GM11168 (cell line): ENCODE measurements around the gene SWT1.

ENCODE experiments used
- in situ Hi-C: fragments of 300-500 bp; cut with MboI; formaldehyde crosslinking; loops from one replicate; pipeline ENCODE4 v1.12.0; 2022; ENCODE audit warnings: low sequenced_read_pairs; ENCODE audit not compliant: unreplicated experiment

Gene SWT1

DNA sequence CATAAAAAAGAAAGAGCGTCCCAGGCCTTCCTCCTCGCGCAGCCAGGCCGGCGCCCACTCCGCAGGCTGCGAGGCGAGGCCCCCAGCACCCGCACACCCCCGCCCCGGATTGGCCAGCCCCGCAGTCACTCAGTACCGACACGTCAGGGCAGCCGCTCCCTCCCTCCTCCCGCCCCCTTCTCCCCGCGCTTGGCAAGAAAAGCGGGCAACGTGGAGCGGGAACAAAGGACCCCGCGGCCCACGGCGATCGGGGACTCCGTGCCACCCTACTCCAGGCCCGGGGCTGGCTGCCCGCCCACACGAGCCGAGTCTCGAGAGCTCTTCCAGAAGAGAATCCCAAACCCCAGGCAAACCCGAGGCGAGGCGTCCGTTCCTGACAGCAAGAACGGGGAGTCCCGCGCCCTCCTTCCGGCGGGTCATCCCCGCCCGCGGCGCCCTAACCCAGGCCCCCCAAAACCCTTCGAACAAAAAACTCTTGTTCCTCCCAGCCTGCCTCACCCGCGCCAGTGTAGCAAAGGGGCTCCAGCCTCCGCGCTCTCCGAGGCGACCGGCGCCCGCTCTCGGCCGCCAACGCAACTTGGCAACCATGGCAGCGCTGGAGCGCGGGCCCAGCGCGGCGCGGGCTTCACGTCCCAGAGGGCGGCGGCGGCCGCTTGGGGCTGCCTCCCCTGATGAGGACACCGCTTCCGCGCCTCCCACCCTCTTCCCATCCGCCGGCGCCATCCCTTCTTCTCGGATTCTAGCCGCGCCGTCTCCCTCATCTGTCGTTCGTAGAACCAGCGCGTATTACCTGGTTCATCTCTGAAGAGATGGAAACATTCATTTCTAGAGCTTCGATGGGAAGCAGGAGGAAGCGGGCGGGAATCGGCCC is 159.4 kb downstream of the SWT1 start:
- in situ Hi-C loops = loop anchor here (10.0 to 25.0 kb wide), 2 partner anchors 248 to 346 kb away; no protein-coding TSS in a partner anchor

DNA sequence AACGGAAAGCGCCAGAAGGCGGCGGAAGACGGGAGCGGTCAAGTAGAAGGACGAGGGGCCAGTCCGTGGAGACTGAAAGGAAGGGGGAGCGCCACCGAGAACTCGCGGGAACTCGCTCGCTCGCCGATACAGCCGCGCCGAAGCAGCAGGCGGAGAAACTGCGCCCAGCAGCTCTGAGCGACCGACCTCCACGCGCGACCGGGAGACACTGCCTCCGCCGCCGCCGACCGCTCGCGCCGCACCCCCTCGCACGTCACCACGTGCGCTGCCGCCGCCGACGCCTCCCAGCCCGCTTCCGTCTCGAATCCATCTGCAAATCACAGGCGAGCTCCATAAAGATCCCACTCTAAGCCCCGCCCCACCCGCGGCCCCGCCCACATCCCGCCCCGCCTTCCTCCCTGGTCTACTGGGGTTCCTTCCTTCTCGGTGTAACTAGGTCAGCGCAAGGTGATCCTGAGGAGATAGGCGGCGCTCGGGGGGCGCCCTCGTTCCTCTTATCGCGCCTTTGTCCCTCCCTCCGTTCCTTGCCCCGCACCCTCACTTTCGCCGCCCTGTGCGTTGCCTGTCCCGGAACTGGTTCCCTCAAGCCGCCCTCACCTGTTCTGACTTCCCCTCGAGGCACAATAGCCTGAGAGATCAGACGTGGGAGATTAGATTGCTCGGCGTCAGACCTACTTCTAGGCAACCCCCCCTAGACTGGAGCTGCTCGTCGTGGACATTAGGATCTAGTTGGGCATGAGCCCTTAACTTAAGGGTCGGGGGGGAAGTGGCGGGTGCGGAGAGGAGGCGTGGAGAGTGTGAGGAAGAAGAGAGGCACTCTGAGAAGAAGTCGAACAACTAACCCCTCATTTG is 160.3 kb downstream of the SWT1 start, which contains the start of gene IVNS1ABP:
Gene IVNS1ABP (minus strand): TSS at position 210 of the 852 bp plus-strand sequence. CDS start 7,750 bp downstream, outside the sequence.
- in situ Hi-C loops = loop anchor here (10.0 to 25.0 kb wide), 2 partner anchors 248 to 345 kb away; no protein-coding TSS in a partner anchor

DNA sequence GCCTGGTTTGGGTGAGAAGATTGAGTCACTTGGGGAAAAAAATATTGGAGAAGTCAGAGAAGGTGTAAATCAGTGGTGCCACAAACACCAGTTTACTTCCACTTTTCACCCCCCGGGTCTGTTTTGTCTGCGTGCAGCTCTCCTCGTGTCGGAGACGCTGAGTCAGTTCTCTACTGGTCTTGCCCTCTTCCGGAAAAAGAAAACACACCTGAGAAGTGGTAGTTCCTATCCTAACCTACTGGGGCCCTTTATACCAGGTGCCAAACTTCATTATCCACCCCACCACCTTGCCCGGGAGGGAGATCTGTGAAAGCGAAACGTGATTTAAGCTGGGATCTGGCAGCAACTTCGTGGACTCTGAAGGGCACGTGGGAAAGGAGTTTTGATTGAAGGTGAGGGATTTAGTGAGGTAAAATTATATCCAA is 160.9 kb downstream of the SWT1 start:
- in situ Hi-C loops = loop anchor here (10.0 to 25.0 kb wide), 2 partner anchors 247 to 344 kb away; no protein-coding TSS in a partner anchor

DNA sequence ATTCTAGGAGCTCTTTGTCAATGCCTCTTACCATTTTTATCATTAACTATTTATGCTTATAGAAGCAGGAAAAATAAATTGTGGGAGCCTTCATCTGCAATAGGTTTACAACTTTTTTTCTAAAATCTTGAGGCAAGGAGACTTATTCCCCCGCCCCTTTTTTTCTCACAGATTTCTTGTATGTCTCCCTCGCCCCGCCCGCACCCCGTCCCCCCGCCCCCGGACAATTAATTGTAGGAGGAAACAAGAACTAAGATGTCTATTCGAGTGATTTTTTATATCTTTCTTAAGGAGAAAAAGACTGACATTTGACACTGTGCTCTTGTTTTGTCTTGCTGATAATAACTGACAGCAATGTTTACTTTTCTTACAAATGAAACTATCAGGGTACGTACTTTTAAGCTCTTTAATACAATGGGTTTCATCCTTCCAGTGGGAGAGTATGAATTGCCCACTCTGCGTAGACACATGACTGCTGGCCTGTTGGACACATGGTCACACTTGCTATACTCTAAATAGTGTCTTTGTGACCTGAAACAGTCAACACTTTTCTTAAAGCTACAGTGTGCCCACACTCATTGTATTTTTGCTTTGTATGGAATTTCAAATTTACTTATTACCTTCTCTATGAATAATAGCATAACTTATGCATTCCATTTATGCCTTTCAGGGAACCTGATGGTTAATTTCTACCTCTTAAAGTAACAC is 161.6 kb downstream of the SWT1 start:
- in situ Hi-C loops = loop anchor here (10.0 to 25.0 kb wide), 2 partner anchors 246 to 344 kb away; no protein-coding TSS in a partner anchor

DNA sequence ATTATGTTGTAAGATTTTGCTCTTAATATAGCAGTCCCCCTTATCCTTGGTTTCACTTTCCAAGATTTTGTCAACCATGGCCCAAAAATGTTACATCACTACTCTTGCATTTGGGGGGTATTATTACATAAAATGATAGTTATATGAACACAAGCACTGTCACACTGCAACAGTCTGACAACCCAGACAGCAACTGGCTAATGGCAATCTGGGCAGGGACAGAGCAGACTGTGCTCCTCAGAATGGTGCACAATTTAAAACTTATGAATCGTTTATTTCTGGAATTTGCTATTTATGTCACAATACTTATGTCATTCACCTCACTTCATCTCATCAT is 162.1 kb downstream of the SWT1 start:
- in situ Hi-C loops = loop anchor here (10.0 to 25.0 kb wide), 2 partner anchors 246 to 343 kb away; no protein-coding TSS in a partner anchor

DNA sequence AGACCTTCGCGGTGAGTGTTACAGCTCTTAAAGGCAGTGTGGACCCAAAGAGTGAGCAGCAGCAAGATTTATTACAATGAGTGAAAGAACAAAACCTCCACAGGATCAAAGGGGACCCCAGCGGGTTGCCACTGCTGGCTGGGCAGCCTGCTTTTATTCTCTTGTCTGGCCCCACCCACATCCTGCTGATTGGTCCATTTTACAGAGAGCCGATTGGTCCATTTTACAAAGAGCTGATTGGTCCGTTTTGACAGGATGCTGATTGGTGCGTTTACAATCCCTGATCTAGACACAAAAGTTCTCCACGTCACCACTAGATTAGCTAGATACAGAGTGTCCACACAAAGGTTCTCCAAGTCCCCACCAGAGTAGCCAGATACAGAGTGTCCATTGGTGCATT is 164.1 kb downstream of the SWT1 start:
- in situ Hi-C loops = loop anchor here (25.0 kb wide), 1 partner anchor 341 kb away; no protein-coding TSS in a partner anchor

DNA sequence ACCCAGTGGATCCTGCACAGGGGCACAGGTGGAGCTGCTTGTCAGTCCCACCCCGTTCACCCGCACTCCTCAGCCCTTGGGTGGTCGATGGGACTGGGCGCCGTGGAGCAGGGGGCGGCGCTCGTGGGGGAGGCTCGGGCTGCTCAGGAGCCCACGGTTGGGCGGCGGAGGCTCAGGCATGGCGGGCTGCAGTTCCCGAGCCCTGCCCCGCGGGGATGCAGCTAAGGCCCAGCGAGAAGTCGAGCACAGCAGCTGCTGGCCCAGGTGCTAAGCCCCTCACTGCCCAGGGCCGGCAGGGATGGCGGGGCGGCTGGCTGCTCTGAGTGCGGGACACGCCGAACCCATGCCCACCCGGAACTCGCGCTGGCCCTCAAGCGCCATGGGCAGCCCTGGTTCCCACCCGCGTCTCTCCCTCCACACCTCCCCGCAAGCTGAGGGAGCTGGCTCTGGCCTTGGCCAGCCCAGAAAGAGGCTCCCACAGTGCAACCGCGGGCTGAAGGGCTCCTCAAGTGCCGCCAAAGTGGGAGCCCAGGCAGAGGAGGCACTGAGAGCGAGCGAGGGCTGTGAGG is 164.8 kb downstream of the SWT1 start:
- in situ Hi-C loops = loop anchor here (25.0 kb wide), 1 partner anchor 341 kb away; no protein-coding TSS in a partner anchor

DNA sequence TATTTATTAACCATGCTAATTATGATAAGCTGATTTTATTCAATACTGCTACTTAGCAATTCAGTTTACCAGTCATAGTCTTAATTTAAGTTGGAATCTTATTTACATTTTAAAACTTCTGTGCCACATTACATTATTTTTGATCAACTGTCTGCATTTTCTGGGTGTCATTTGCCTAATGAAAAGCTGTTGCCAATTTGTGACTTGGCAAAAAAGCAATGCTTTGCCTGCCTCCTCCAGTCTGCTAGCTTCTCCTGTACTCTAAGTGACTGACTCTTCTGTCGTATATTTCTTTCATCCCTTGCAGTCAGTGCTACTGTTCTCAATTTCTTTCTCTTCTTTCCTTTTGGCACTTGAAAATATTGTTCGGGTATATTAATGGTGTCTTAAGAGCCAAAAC is 165.7 kb downstream of the SWT1 start:
- in situ Hi-C loops = loop anchor here (25.0 kb wide), 1 partner anchor 340 kb away; no protein-coding TSS in a partner anchor

DNA sequence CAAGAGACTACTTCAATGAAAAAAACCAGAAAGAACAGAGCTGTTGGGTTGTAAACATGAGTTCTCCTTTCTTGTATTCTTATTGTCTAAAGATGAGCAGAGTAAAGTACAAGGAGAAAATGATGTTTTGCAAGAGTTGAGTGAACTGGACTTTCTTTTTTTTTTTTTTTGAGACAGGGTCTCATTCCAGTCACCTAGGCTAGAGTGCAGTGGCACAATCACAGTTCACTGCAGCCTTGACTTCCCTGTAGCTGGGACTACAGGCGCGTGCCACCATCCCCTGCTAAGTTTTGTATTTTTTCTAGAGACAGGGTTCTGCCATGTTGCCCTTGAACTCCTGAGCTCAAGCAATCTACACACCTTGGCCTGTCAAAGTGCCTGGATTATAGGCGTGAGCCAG is 167.2 kb downstream of the SWT1 start:
- in situ Hi-C loops = loop anchor here (25.0 kb wide), 1 partner anchor 338 kb away; no protein-coding TSS in a partner anchor

DNA sequence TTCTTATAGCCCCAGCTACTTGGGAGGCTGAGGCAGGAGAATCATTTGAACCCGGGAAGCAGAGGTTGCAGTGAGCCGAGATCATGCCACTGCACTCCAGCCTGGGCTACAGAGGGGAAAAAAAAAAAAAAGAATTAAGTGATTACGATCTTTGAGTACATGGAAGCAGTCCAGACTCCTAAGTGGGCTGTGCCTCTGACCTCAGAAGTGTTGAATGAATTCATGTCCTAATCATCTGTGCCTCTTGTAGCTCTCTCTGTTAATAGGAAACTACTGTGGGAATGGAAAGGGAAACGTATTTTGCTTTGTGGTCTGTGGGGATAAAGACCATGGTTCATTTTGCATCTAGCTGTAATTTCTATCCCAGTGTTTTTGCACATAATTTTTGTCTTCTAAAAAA is 168.4 kb downstream of the SWT1 start:
- in situ Hi-C loops = no loop called here

DNA sequence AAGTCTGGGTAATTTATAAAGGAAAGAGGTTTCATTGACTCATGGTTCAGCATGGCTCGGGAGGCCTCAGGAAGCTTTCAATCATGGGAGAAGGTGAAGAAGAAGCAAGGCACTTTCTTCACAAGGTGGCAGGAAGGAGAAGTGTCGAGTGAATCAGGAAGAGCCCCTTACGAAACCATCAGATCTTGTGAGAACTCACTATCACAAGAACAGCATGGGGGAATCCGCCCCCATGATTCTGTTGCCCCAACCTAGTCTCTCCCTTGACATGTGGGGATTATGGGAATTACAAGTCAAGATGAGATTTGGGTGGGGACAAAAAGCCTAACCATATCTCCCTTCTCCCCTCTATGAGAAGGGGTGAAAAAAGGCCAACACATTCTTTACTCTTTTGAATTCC is 171.3 kb downstream of the SWT1 start:
- in situ Hi-C loops = no loop called here

DNA sequence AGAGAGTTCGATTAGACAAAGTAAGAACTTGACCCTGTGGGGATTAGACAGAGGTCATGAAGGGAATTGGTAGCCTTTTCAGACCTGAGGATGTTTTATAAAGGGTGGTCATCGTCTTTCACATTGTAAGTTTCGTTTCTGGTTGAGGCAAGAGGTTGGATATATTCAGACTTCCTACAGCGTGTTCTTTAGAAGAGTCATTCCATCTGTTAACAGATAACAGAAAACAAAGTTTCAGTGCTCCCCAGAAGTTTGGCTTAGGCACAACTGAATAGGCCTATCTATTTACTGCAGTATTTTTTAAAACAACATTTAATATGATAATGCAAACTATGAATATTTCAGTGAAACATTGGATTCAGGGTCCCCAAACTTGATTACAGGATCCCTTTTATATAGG is 177.2 kb downstream of the SWT1 start:
- in situ Hi-C loops = no loop called here

DNA sequence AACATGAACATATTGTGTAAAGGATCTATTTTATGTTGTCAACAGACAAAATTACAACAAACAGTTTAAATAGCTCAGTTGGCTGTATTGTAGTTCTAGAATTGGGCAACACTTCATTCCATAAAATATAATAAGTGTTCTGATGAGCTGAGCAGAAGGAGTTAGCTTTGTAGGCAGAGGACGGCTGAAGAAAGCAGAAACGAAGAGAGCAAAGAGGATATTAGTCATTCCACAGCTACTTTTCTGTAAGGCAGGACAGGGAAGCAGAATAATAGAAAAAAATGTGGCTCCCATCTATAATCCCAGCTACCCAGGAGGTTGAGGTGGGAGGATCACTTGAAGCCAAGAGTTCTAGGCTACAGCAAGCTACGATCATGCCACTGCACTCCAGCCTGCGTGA is 180.3 kb downstream of the SWT1 start:
- in situ Hi-C loops = no loop called here

DNA sequence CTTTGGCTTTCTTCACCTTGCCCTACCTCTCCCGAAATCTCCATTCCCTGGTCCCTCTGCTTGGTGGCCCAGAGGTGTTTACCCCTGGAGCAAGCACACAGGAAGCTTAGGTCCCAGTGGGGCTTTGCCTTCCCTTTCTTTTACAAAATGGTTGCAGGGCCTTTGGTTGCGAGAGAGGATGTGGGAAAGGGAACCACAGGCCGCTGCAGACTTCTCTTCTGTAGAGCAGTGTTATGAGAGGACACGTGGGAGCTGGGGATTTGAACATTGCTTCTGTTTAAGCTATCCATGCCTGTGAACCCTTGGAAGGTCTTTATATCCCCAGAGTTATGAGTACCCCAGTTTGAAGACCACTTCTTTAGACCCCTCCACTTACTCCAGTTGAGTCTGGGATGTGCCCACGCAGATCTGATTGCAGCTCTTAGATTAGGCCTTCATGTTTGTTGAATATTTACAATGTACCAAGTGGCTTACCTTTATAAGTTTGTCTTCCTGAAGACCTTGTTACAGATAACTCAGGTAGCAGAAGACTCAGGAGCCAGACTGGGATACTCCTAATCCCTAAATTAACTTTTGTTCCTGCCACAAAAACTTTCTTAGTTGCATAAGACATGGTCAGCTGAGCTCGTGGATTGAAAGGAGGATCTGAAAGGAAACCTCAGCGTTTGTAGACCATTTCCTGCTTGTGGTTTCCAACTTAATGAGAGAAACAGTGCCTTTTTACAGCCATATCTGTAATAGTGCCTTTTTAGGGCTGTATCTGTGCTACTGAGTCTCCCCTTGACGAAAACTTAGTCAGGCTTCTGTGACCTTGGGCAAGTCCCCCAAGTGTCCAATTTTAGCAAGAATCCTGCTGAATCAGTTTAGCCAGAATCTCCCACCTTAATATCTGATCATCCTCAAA is 182.0 kb downstream of the SWT1 start:
- in situ Hi-C loops = no loop called here

DNA sequence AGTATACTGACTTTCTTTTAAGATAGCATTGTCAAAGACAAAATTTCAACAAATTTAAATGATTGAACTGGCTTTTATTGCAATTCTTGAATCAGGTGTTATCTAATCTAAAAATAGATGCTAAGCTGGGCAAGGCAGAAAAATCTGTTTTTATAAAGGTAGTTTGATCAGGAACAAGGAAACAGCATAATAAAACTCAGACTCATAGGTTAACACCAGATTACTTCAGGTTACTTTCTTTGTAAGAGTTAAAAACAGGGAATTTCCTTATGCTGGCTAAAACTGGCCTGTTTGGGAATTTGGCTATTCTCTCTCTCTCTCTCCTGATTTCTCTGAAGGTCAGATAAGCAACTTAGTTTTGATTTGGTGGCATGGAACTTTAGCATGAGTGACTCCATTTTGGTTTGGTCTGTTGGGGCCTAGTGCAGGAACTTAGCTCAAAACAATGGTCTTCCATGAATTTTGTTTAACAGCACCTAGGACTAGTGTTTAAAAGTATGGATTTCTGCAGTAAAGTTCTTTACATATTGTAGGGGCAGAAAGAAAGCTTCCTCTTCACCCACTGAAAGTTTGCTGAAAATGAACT is 184.3 kb downstream of the SWT1 start:
- in situ Hi-C loops = no loop called here
